ENCODE data around the gene SNAPC1.
"Not testable (repeated sequence)": the region's sequence is repeated elsewhere in the genome, so short reads cannot be mapped to it uniquely, and the experiment has no call there.

SNAPC1 gene

DNA sequence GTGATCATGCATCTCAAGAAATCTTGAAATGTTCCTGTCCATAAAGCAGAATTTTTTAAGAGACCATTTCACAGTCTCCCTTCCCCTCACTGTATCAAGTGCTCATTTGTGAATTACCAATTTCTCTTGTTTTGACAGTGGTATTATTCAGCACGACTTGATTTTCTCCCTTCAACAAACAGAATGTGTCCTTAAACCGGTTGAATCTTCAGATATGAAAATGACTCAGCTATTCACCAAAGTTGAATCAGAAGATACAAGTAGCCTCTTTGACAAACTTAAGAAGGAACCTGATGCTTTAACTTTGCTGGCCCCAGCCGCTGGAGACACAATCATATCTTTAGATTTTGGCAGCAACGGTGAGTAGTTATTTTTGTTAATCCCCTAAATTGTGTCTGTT, 25.5 kb upstream of the SNAPC1 start:
- DNase-seq (ENCODE audit: low read depth): no peak
- H3K4me3 ChIP-seq (ENCODE audit: low read depth, low read length): no peak overlapping the region
- TF ChIP-seq, protein P1, sequence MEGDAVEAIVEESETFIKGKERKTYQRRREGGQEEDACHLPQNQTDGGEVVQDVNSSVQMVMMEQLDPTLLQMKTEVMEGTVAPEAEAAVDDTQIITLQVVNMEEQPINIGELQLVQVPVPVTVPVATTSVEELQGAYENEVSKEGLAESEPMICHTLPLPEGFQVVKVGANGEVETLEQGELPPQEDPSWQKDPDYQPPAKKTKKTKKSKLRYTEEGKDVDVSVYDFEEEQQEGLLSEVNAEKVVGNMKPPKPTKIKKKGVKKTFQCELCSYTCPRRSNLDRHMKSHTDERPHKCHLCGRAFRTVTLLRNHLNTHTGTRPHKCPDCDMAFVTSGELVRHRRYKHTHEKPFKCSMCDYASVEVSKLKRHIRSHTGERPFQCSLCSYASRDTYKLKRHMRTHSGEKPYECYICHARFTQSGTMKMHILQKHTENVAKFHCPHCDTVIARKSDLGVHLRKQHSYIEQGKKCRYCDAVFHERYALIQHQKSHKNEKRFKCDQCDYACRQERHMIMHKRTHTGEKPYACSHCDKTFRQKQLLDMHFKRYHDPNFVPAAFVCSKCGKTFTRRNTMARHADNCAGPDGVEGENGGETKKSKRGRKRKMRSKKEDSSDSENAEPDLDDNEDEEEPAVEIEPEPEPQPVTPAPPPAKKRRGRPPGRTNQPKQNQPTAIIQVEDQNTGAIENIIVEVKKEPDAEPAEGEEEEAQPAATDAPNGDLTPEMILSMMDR (IDR thresholded peaks at IDR 0.05; ENCODE audit: low read depth, low read length): no peak
- TF ChIP-seq, protein P2, sequence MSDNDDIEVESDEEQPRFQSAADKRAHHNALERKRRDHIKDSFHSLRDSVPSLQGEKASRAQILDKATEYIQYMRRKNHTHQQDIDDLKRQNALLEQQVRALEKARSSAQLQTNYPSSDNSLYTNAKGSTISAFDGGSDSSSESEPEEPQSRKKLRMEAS (IDR thresholded peaks at IDR 0.05; ENCODE audit: low read depth, low read length): no peak
- TF ChIP-seq MYC (IDR thresholded peaks at IDR 0.05; ENCODE audit: low read depth, low read length) (no peak), POLR2A (IDR thresholded peaks at IDR 0.05; ENCODE audit: extremely low read depth, insufficient read length) (no peak)

DNA sequence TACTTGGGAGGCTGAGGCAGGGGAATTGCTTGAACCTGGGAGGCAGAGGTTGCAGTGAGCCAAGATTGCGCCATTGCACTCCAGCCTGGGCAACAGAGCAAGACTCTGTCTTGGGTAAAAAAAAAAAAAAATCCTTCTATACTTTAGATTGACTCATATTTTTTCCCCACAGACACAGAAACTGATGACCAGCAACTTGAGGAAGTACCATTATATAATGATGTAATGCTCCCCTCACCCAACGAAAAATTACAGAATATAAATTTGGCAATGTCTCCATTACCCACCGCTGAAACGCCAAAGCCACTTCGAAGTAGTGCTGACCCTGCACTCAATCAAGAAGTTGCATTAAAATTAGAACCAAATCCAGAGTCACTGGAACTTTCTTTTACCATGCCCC, 24.3 kb upstream of the SNAPC1 start:
- no peak overlapping the region for H3K4me3 ChIP-seq (ENCODE audit: low read depth, low read length)
- TF ChIP-seq, protein P2 (IDR thresholded peaks at IDR 0.05; ENCODE audit: low read depth, low read length): no peak
- TF ChIP-seq, protein P1 (IDR thresholded peaks at IDR 0.05; ENCODE audit: low read depth, low read length): no peak
- TF ChIP-seq MYC (IDR thresholded peaks at IDR 0.05; ENCODE audit: low read depth, low read length): no peak
- no peak for TF ChIP-seq POLR2A (IDR thresholded peaks at IDR 0.05; ENCODE audit: extremely low read depth, insufficient read length)
- peak; percentile 22 for DNase-seq (ENCODE audit: low read depth)

DNA sequence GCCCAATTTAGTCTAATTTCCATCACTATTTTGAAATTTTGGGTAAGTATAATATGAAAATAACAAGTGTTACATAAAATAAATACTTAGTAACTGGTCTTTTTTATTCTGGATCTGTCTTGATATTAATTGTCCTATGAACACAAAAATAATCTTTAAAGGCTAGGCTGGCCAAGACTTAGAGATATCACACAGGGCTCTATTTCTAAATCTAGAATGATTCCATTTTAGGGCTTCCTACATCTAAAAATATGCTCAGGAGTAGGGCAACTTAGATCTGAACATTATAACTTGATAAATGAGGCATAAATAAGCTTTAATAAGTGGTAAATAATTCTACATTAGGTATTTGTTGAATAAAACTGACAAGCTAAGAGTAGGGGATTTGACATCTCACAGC, 23.1 kb upstream of the SNAPC1 start:
- TF ChIP-seq POLR2A (IDR thresholded peaks at IDR 0.05; ENCODE audit: extremely low read depth, insufficient read length) (no peak), MYC (IDR thresholded peaks at IDR 0.05; ENCODE audit: low read depth, low read length) (no peak)
- TF ChIP-seq, protein P1 (IDR thresholded peaks at IDR 0.05; ENCODE audit: low read depth, low read length): no peak
- no peak overlapping the region for H3K4me3 ChIP-seq (ENCODE audit: low read depth, low read length)
- DNase-seq (ENCODE audit: low read depth): no peak

DNA sequence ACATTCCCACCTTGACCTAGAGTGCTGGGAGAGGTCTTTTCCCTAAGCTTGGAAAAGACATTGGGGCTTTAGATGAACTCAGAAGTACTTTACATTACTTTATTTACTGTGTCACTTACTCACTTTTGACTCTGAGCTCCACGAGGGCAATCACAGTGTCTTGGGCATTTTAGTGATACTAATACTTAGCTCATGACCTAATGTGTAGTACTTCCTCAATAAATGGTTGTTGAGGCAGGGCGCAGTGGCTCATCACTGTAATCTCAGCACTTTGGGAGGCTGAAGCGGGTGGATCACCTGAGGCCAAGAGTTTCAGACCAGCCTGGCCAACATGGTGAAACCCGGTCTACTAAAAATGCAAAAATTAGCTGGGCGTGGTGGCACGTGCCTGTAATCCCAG, 19.8 kb upstream of the SNAPC1 start:
- DNase-seq (ENCODE audit: low read depth): no peak
- TF ChIP-seq POLR2A (IDR thresholded peaks at IDR 0.05; ENCODE audit: extremely low read depth, insufficient read length): no peak
- TF ChIP-seq, protein P2 (IDR thresholded peaks at IDR 0.05; ENCODE audit: low read depth, low read length): no peak
- no peak for TF ChIP-seq MYC (IDR thresholded peaks at IDR 0.05; ENCODE audit: low read depth, low read length)
- TF ChIP-seq, protein P1 (IDR thresholded peaks at IDR 0.05; ENCODE audit: low read depth, low read length): no peak
- no peak overlapping the region for H3K4me3 ChIP-seq (ENCODE audit: low read depth, low read length)

DNA sequence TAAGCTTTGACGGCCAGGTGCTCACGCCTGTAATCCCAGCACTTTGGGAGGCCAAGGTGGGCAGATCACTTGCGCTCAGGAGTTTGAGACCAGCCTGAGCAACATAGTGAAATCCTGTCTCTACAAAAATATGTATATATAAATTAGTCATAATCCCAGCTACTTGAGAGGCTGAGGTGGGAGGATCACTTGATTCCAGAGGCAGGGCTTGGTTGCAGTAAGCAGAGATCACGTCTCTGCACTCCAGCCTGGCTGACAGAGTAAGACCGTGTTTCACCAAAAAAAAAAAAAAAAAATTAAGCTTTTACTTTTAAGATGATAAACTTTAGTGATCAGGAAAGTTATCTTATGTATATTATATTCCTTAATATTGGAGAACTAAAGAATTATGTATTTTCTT, 18.0 kb upstream of the SNAPC1 start:
- no peak for DNase-seq (ENCODE audit: low read depth)
- TF ChIP-seq, protein P1 (IDR thresholded peaks at IDR 0.05; ENCODE audit: low read depth, low read length): no peak
- TF ChIP-seq, protein P2 (IDR thresholded peaks at IDR 0.05; ENCODE audit: low read depth, low read length): no peak
- TF ChIP-seq MYC (IDR thresholded peaks at IDR 0.05; ENCODE audit: low read depth, low read length): no peak
- no peak for TF ChIP-seq POLR2A (IDR thresholded peaks at IDR 0.05; ENCODE audit: extremely low read depth, insufficient read length)
- no peak overlapping the region for H3K4me3 ChIP-seq (ENCODE audit: low read depth, low read length)

DNA sequence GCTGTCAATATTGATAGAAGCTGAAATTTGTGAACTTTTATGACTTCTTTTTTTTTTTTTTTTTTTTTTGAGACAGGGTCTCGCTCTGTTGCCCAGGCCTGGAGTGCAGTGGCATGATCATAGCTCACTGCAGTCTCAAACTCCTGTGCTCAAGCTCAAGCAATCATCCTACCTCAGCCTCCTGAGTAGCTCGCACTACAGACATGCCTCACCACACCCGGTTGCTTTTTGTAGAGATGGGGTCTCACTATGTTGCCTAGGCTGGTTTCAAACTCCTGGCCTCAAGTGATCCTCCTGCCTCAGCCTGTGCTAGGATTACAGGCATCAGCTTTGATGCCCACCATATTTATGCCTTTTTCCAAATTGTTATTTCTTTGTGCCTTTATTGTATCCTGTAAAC, 15.9 kb upstream of the SNAPC1 start:
- not testable (repeated sequence) for H3K4me3 ChIP-seq (ENCODE audit: low read depth, low read length); DNase-seq (ENCODE audit: low read depth)
